Breast epithelium (tissue), 4 donors: ENCODE results near the gene RCSD1. TPM values are rescaled to one million over a fixed set of nuclear protein-coding genes. Genes with fewer than 3 reads are reported as not detected.

Source experiments
- DNase-seq, 2 donors: peaks; one replicate each; pipeline ENCODE4 v3.0.0-alpha.2; 2019; ENCODE audit warnings: low spot score in 2 of 2
- H3K27ac ChIP-seq, 2 donors: fragments of 200-600 bp; sonication (generic) in 1 of 2; one replicate each; pipeline ENCODE4 v1.5.1; 2016 to 2019; ENCODE audit warnings: mild to moderate bottlenecking in 1 of 2
- H3K27me3 ChIP-seq, 2 donors: fragments of 200-600 bp; sonication (generic) in 1 of 2; one replicate each; pipeline versions ENCODE4 v1.5.1 to v1.6.0; 2017 to 2019; ENCODE audit warnings: control low read depth in 1 of 2, mild to moderate bottlenecking in 1 of 2
- H3K36me3 ChIP-seq: fragments of 200-600 bp; one replicate; pipeline ENCODE4 v1.5.1; 2019
- H3K4me1 ChIP-seq, 2 donors: fragments of 200-600 bp; sonication (generic); one replicate each; pipeline ENCODE4 v1.5.1; 2016 to 2019; ENCODE audit warnings: control low read depth in 1 of 2
- H3K4me3 ChIP-seq, 3 donors: fragments of 200-600 bp; sonication (generic); 1 replicate in 2 of 3; 2 replicates in 1 of 3; pipeline ENCODE4 v1.5.1; 2016 to 2019; ENCODE audit warnings: mild to moderate bottlenecking in 3 of 3, moderate library complexity in 2 of 3
- H3K9me3 ChIP-seq, 2 donors: fragments of 200-600 bp; sonication (generic) in 1 of 2; one replicate each; pipeline ENCODE4 v1.5.1; 2016 to 2019; ENCODE audit warnings: control low read depth in 1 of 2
- CTCF ChIP-seq, 3 donors: fragments of 450-650 bp; IDR thresholded peaks; one replicate each; pipeline ENCODE4 v1.5.1; 2016 to 2017; ENCODE audit warnings: antibody characterized with exemption in 3 of 3, mild to moderate bottlenecking in 3 of 3, moderate library complexity in 3 of 3
- POLR2A ChIP-seq: fragments of 450-650 bp; IDR thresholded peaks from one replicate; pipeline ENCODE4 v1.6.1; 2016; ENCODE audit warnings: antibody characterized with exemption, mild to moderate bottlenecking, moderate library complexity
- POLR2AphosphoS5 ChIP-seq, 3 donors: sonication (generic); formaldehyde crosslinking; IDR thresholded peaks; one replicate each; pipeline ENCODE4 v1.6.1; 2017; ENCODE audit warnings: antibody characterized with exemption in 3 of 3
- intact Hi-C: fragments of 100-400 bp; cut with DNase I; formaldehyde crosslinking; loops from one replicate; pipeline ENCODE4 v1.15.1; 2023; ENCODE audit warnings: low total_unique reads
- total RNA-seq, 3 donors: library from RNA; depleted of rRNA; stranded (reverse); fragments of >200 nt; gene quantifications; one replicate each; pipeline ENCODE4 v1.1.0, GENCODE V29; 2016

The RCSD1 gene
- total RNA-seq, 3 donors from 2014 or later = 11.5 to 29.0 (median 12.0) TPM

- DNase-seq = no peak
- no peak for TF ChIP-seq POLR2A
- no peak for TF ChIP-seq POLR2AphosphoS5 (IDR thresholded peaks at IDR 0.05)
- TF ChIP-seq CTCF (IDR thresholded peaks at IDR 0.05) = no peak
- intact Hi-C loops = no loop called here
- H3K27me3 ChIP-seq = no peaks in the 10 kb centered on the region
- no peaks in the 10 kb centered on the region for H3K4me1 ChIP-seq
- no peak overlapping the region for H3K4me3 ChIP-seq
- no peak overlapping the region for H3K27ac ChIP-seq
- no peaks in the 10 kb centered on the region for H3K36me3 ChIP-seq
- no peaks in the 10 kb centered on the region for H3K9me3 ChIP-seq
Observed at GRCh38 chr1:167642501-167642826, 12.4 kb downstream of the RCSD1 start.

- no peaks in the 10 kb centered on the region for H3K27me3 ChIP-seq
- no peak overlapping the region for H3K27ac ChIP-seq
- no peak overlapping the region for H3K4me3 ChIP-seq
- no peaks in the 10 kb centered on the region for H3K36me3 ChIP-seq
- no peaks in the 10 kb centered on the region for H3K4me1 ChIP-seq
- intact Hi-C loops = no loop called here
- no peak for DNase-seq
- no peaks in the 10 kb centered on the region for H3K9me3 ChIP-seq
- TF ChIP-seq POLR2A (no peak), CTCF (IDR thresholded peaks at IDR 0.05) (no peak), POLR2AphosphoS5 (IDR thresholded peaks at IDR 0.05) (no peak)
Observed at GRCh38 chr1:167643441-167643840, 13.4 kb downstream of the RCSD1 start.

GRCh38 chr1:167644551-167644950 lies 14.5 kb downstream of the RCSD1 start:
- intact Hi-C loops = no loop called here
- Histone ChIP-seq H3K36me3 (no peaks in the 10 kb centered on the region), H3K27me3 (no peaks in the 10 kb centered on the region), H3K4me1 (no peaks in the 10 kb centered on the region), H3K27ac (no peak overlapping the region), H3K4me3 (no peak overlapping the region), H3K9me3 (no peaks in the 10 kb centered on the region)
- TF ChIP-seq POLR2AphosphoS5 (IDR thresholded peaks at IDR 0.05) = no peak
- TF ChIP-seq CTCF (IDR thresholded peaks at IDR 0.05) = no peak
- TF ChIP-seq POLR2A = no peak
- DNase-seq = no peak

- TF ChIP-seq POLR2AphosphoS5 (IDR thresholded peaks at IDR 0.05) (no peak), POLR2A (no peak), CTCF (IDR thresholded peaks at IDR 0.05) (no peak)
- Histone ChIP-seq H3K27me3 (no peaks in the 10 kb centered on the region), H3K27ac (no peak overlapping the region), H3K9me3 (no peaks in the 10 kb centered on the region), H3K36me3 (no peaks in the 10 kb centered on the region), H3K4me3 (no peak overlapping the region), H3K4me1 (peaks cover 0 to 1% of the 10 kb centered on the region in 2 donors)
- intact Hi-C loops = no loop called here
- DNase-seq = no peak
Observed at GRCh38 chr1:167645140-167645541, 15.1 kb downstream of the RCSD1 start.

- Histone ChIP-seq H3K9me3 (no peaks in the 10 kb centered on the region), H3K4me1 (peaks cover 0 to 4% of the 10 kb centered on the region in 2 donors), H3K4me3 (no peak overlapping the region), H3K27ac (no peak overlapping the region), H3K27me3 (no peaks in the 10 kb centered on the region), H3K36me3 (no peaks in the 10 kb centered on the region)
- DNase-seq = no peak
- TF ChIP-seq POLR2AphosphoS5 (IDR thresholded peaks at IDR 0.05) (no peak), CTCF (IDR thresholded peaks at IDR 0.05) (no peak), POLR2A (no peak)
- intact Hi-C loops = no loop called here
Observed at GRCh38 chr1:167645625-167646414, 15.8 kb downstream of the RCSD1 start.
